ENCODE results near the gene GALK1. TPM values are rescaled to one million over a fixed set of nuclear protein-coding genes. Genes with fewer than 3 reads are reported as not detected.
A peak's percentile ranks its signal among the peaks of the same experiment; 100 is the strongest.

The GALK1 gene
- total and polyA plus RNA-seq, 2 of the 13 experiments (the other 11 are each of a cell fraction or from before 2014, with no cell fraction given), result 59.9 to 93.6 TPM

DNA sequence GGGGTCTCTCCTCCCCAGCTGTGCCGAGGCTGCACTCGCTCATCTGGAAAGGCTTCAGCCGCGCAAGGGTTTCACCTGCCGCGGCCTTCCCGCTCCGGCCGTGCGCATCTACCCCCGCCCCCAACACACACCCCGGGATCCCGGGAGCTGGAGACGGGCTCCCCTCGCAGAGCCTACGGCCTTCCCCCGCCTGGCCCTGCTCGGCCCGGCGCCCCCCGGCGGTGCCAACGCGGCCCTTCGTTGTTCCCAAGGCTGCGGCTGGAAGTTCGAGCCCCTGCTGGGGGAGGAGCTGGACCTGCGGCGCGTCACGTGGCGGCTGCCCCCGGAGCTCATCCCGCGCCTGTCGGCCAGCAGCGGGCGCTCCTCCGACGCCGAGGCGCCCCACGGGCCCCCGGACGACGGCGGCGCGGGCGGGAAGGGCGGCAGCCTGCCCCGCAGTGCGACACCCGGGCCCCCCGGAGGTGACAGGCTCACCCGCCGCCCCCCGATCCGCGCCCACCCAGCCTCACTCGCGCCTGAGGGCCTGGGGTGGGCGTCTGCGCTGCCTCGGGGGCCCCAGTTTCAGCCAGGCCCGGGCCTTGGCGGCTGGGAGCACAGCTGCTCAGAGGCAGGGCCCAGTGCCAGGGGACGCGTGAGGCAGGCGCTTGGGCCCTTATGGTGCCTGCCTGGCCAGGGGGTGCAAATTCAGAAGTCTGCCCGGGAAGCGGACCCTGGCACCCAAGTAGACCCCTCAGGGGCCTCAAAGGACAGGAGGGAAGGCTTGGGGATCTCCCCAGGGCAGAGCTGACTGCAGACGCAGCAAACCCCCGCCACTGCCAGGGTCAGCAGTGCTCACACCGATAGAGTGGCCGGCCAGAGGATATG, 11.2 kb downstream of the GALK1 start (continued):
- peak; percentile 95; the same call in 1 of the 2 replicates for TF ChIP-seq SNAPC5 (CRISPR knock-in tag; IDR thresholded peaks at IDR 0.05; ENCODE audit: borderline replicate concordance)
- no peak for TF ChIP-seq SMAD3 (CRISPR knock-in tag; IDR thresholded peaks at IDR 0.05)
- TF ChIP-seq NFIC (IDR thresholded peaks at IDR 0.05; ENCODE audit: low read length), result no peak
- no peak for TF ChIP-seq ZSCAN29 (CRISPR knock-in tag; conservative IDR thresholded peaks at IDR 0.05)
- TF ChIP-seq ZNF550 (CRISPR knock-in tag; IDR thresholded peaks at IDR 0.05; ENCODE audit: borderline replicate concordance), result peak; percentile 30; the same call in 1 of the 2 replicates
- TF ChIP-seq STAT5B (CRISPR knock-in tag; IDR thresholded peaks at IDR 0.05), result no peak
- TF ChIP-seq CAMTA2 (CRISPR knock-in tag; IDR thresholded peaks at IDR 0.05; ENCODE audit: borderline replicate concordance), result no peak
- no peak for TF ChIP-seq NCOA5 (CRISPR knock-in tag; IDR thresholded peaks at IDR 0.05)
- TF ChIP-seq, protein P1, sequence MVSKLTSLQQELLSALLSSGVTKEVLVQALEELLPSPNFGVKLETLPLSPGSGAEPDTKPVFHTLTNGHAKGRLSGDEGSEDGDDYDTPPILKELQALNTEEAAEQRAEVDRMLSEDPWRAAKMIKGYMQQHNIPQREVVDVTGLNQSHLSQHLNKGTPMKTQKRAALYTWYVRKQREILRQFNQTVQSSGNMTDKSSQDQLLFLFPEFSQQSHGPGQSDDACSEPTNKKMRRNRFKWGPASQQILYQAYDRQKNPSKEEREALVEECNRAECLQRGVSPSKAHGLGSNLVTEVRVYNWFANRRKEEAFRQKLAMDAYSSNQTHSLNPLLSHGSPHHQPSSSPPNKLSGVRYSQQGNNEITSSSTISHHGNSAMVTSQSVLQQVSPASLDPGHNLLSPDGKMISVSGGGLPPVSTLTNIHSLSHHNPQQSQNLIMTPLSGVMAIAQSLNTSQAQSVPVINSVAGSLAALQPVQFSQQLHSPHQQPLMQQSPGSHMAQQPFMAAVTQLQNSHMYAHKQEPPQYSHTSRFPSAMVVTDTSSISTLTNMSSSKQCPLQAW (CRISPR knock-in tag; IDR thresholded peaks at IDR 0.05), result 0 out of 2 replicates have a peak, but pooled peaks have one; percentile 20
- TF ChIP-seq, protein P2, sequence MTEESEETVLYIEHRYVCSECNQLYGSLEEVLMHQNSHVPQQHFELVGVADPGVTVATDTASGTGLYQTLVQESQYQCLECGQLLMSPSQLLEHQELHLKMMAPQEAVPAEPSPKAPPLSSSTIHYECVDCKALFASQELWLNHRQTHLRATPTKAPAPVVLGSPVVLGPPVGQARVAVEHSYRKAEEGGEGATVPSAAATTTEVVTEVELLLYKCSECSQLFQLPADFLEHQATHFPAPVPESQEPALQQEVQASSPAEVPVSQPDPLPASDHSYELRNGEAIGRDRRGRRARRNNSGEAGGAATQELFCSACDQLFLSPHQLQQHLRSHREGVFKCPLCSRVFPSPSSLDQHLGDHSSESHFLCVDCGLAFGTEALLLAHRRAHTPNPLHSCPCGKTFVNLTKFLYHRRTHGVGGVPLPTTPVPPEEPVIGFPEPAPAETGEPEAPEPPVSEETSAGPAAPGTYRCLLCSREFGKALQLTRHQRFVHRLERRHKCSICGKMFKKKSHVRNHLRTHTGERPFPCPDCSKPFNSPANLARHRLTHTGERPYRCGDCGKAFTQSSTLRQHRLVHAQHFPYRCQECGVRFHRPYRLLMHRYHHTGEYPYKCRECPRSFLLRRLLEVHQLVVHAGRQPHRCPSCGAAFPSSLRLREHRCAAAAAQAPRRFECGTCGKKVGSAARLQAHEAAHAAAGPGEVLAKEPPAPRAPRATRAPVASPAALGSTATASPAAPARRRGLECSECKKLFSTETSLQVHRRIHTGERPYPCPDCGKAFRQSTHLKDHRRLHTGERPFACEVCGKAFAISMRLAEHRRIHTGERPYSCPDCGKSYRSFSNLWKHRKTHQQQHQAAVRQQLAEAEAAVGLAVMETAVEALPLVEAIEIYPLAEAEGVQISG (CRISPR knock-in tag; IDR thresholded peaks at IDR 0.05), result peak; percentile 70
- TF ChIP-seq, protein P3, sequence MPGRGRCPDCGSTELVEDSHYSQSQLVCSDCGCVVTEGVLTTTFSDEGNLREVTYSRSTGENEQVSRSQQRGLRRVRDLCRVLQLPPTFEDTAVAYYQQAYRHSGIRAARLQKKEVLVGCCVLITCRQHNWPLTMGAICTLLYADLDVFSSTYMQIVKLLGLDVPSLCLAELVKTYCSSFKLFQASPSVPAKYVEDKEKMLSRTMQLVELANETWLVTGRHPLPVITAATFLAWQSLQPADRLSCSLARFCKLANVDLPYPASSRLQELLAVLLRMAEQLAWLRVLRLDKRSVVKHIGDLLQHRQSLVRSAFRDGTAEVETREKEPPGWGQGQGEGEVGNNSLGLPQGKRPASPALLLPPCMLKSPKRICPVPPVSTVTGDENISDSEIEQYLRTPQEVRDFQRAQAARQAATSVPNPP (CRISPR knock-in tag; IDR thresholded peaks at IDR 0.05), result peak; percentile 97
- TF ChIP-seq MEF2D (CRISPR knock-in tag; IDR thresholded peaks at IDR 0.05), result no peak
- TF ChIP-seq ZNF451 (CRISPR knock-in tag; IDR thresholded peaks at IDR 0.05), result peak; percentile 97
- TF ChIP-seq ZNF354B (CRISPR knock-in tag; IDR thresholded peaks at IDR 0.05), result peak; percentile 92; the same call in 1 of the 2 replicates
- TF ChIP-seq NFRKB (IDR thresholded peaks at IDR 0.05), result no peak
- TF ChIP-seq HDAC6 (IDR thresholded peaks at IDR 0.05; ENCODE audit: low read depth, low read length), result no peak
- TF ChIP-seq ZNF564 (CRISPR knock-in tag; IDR thresholded peaks at IDR 0.05), result peak; percentile 40; the same call in 1 of the 2 replicates
- peak; percentile 71 for TF ChIP-seq SP5 (CRISPR knock-in tag; IDR thresholded peaks at IDR 0.05; ENCODE audit: borderline replicate concordance, low read depth)
- no peak for TF ChIP-seq MAF1 (CRISPR knock-in tag; IDR thresholded peaks at IDR 0.05; ENCODE audit: borderline replicate concordance)
- TF ChIP-seq, protein P4, sequence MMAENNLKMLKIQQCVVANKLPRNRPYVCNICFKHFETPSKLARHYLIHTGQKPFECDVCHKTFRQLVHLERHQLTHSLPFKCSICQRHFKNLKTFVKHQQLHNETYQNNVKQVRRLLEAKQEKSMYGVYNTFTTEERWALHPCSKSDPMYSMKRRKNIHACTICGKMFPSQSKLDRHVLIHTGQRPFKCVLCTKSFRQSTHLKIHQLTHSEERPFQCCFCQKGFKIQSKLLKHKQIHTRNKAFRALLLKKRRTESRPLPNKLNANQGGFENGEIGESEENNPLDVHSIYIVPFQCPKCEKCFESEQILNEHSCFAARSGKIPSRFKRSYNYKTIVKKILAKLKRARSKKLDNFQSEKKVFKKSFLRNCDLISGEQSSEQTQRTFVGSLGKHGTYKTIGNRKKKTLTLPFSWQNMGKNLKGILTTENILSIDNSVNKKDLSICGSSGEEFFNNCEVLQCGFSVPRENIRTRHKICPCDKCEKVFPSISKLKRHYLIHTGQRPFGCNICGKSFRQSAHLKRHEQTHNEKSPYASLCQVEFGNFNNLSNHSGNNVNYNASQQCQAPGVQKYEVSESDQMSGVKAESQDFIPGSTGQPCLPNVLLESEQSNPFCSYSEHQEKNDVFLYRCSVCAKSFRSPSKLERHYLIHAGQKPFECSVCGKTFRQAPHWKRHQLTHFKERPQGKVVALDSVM (CRISPR knock-in tag; IDR thresholded peaks at IDR 0.05), result peak; percentile 59
- TF ChIP-seq LCORL (IDR thresholded peaks at IDR 0.05), result no peak
- 0 out of 2 replicates have a peak, but pooled peaks have one; percentile 19 for TF ChIP-seq LCORL (CRISPR knock-in tag; IDR thresholded peaks at IDR 0.05)
- TF ChIP-seq POLR2AphosphoS2 (IDR thresholded peaks at IDR 0.05; ENCODE audit: low read depth, low read length), result no peak

All from HepG2 (cell line).